ENCODE data around the gene NEDD9.

NEDD9 gene

DNA sequence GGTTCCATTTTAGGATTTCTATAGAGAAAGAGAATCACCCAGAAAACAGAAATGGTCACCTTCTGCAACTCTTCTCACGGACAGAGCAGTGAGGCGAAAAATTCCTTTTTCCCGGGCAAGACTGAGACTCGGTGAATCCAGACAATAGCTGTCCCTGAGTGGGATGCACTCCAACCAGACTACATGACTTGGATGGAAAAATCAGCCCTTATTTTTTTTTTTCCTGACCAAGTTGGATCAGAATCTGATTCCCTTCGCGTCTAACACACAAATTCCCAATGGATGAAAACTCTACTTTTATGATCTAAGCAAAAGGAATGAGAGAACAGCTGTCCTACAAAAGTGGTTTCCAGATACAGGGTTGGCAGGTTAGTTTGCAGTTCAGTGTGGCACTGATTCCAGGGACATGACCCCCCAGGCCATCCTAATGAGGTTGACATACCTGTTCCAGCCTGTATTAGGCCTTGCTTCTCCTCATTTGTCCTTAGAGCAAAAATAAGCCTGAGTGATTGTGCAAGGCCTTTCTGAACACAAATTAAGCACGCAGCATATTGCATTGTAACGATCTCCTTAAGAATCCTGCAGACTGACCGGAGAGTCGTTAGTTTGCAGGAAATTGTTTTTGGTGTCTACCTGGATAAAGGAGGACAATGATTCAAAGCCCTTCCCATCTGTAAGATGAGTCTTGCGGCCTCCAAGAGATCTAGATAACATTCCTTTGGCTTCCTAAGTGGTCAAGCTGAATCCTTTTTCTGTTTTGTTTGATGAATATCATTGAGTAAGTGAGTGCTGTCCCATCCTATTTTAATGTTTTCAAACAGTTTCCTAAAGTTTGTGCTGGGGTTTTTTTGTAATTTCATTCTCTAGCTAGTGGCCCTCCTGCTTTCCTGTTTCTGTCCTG lies 1.5 kb upstream of the NEDD9 start:
- no peak for DNase-seq

DNA sequence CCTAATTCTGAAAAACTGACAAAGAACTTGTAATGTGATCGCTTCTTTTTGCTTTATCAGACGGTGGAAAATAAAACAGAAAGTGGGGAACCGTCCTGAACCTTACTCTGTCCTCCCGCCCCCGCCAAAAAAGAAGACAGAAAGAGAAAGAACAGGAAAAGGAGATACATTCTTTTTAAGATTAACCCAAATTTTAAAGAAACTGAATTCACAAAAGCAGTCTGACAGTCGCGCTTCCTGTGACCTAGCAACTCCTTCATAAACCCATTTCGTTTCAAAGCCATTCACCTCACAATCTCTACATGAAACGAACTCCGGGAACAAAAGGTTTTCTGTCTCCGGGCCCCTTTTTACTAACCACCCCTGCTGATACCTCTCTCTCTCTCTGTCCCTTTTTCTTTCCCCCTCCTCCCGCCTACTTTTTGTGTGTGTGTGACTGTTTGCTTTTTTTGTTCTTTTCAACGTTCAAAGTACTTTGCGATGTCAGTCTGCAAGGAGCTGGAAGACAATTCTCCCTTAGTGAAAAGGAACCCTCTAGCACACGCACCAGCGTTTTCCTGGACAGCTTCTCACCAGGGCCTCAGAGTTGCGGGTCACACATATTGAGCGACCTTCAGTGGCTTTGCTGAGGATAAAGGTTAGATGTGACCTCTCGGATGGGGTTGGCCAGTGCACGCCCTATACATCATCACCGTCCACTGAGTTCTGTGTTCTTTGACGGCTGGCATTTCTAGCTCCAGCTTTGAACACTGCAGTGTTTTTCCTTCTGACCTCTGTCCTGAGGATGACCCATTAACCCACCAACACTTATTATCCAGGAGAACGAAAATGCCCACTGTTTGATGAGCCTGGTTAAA lies 530 bp upstream of the NEDD9 start:
- peak; percentile 82 for DNase-seq

DNA sequence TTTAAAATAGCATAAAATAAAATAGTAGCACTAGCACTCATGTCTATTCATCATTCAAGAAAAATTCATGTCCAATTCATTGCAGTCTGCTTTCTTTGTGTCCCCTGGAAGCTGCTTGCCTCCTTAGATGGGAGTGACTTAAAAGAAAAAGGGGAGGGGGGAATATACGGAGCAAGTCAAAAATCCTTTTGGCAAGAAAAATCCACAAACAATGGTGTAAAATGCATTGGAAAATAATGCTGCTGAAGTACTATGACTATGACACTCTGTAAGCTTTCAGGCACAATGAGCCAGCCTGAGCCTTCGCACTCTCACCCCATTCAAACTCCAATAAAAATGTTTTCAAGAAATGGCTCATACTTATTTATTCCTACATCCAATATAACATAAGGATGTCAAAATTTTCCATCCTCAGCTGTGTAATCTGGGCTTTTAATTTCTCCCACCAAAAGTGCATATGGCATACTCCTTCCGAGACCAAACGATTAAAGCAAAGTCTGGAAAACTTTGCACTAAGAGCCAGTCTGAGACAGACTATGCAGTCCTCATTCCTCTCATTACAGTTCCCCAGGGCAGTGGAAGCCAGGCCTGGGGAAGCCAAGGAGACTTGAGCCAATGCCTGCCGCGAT lies 790 bp downstream of the NEDD9 start:
- peak; percentile 36 for DNase-seq

DNA sequence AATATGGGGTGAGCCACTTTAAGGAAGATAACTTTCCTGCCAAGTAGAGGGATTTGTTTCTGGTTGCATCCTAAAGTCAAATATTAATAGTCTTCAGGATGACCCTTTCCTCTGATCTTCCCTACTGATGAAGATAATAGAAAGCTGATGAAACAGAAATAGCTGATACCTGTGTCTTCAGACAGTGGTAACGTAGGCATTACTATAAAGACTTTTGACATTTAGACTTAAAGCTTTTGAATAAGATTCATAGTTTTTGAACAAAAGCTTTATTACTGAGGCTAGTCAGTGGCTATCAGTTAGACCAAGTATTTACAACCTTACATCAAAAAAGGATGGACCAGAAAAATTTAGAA lies 1.4 kb downstream of the NEDD9 start:
- no peak for DNase-seq

DNA sequence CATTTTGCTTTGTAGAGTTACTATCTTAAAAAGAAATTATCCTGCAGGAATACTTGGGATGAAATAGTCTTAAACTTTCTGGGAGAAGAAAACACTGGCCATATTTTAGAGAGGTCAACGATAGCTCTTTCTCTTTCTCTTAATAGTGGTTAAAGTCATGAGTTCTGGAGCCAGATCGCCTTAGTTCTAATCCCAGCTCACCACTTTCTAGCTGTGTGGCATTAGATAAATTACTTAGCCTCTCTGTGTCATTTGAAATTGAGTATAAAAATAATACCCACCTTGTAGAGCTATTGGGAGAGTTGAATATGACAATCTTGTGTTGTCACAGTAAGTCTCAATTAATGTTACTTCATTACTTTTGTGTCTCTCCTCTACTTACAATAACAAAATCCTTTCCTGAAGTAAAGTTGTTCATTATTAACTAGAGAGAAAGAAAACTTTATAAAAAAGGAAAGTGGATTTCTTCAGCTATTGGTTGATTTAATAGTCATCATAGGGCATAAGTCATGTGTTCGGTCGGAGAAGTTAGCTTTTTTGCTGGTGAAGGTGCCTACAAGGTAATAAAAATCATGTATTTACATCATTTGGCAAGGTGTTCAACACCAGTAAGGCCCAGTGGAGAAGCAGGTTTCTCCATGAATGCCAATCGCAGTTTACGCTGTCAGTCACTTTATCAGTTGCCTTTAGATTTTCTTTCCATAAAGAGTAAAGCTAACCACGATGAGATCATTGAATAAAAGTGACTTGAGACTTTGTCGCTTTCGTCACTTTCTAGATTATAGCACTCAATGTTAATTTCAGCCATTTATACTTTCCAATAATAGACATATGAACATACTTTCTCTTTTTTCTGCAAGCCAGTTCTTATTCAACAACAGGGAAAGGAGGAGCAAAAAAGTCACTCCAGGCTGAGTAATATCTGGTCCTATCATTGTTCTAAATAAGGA lies 2.0 kb downstream of the NEDD9 start:
- no peak for DNase-seq

DNA sequence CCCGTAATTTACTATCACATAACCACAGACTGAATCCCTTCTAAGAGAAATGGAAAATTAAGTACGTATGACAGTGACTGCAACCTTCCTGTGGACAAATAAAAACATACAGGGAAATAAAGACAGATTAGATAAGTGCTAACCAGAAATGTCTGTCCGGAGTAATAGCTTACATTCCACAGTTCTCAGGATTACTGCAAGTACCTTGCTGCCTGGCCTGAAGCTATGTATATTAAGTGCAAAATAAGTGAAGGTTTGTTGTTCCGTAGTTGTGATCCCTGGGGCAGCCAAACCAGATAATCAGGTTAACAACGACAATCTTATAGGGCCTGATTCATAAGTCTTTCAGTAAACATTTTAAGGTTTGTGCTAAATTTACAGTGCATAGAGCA lies 2.8 kb downstream of the NEDD9 start:
- DNase-seq, result no peak

DNA sequence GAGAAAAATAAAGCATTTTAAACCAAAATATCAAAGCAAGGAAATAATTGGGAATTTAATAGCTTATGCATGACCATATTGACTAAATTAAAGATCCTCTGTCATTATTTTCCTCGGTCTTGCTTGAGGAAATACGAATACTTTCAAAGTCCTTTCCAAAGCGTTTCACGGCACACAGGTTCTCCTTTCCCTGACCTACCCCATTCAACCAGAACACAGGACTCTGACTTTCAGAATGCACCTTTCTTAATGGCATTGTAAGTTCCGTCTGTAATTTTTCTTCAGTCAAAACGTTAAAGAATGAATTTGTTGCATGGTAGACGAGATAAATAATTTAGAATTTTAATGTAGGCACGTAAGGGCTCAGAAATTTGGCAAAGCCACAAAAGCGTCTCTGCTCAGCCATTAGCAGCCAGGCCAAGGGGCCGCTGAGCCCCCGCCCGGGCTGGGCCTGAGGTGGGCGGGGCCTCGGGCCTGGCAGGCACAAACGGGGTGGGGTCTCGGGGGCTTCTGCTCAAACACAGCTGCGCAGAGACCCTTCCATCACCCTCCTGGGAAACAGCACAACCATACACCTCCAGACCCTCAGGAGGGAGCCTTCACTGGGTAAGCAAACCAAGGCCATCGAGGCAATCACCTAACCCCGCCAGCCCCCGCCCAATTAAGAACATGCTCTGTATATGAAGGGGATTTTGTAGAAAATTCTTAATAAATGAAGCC lies 3.4 kb downstream of the NEDD9 start:
- DNase-seq, result peak; percentile 52

DNA sequence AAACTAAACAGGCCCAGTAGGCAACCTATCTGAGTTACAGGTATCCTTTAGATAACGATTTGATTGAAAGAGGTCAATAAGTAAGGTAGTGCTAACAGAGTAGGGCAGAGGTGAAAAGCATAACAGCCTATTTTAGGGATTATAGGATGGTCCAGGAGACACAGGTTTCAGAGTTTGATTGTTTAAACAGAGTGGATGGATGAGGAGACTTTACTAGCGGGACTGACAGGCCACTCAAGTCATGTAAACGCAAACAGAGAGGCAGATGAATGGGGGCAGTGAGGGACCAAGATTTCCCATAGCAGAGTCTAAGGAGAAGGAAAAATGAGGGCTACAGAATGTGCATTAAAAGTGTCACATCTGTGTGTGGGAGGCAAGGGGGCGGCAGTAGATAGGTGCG lies 4.8 kb downstream of the NEDD9 start:
- no peak for DNase-seq

DNA sequence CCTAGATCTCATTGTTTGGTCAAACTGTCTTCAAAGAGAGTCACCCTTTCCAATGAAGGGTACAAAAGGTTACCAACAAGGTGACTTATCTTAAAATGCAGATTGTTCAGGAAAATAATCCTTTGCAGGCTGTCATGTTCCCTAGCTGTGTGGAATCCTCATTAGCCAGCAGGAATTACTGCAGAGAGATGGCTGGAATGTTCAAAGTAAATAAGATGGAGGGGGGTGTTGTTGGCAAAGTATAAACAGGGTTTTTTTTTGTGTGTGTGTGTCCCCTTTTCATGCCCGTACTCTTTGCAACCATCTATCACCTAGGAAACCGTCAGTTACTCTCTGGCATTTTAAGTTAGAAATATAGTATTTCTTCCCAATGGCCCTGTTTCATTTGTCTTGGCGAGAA lies 6.5 kb downstream of the NEDD9 start:
- no peak for DNase-seq

DNA sequence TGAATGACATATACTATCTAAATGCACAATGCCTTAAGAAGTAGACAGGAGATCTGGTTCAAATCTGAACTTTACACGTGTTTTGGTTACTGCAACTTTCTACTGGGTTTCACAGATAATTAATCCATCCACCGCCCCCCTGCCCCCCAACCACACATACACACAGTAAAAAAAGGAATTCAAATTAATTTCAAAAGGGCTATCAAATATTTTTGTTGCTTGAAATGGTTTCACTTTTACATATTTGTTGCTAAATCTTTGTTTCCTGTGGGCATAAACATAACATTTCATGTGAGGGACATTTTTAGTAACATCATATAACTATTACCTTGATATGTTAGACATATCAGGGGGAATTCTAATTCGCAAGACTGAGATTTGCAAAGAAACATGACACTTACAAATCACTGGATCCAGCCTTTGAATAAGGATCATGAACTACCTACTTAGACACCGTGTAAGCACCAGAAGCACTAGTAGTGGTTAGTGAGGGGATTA lies 7.5 kb downstream of the NEDD9 start:
- DNase-seq, result no peak

DNA sequence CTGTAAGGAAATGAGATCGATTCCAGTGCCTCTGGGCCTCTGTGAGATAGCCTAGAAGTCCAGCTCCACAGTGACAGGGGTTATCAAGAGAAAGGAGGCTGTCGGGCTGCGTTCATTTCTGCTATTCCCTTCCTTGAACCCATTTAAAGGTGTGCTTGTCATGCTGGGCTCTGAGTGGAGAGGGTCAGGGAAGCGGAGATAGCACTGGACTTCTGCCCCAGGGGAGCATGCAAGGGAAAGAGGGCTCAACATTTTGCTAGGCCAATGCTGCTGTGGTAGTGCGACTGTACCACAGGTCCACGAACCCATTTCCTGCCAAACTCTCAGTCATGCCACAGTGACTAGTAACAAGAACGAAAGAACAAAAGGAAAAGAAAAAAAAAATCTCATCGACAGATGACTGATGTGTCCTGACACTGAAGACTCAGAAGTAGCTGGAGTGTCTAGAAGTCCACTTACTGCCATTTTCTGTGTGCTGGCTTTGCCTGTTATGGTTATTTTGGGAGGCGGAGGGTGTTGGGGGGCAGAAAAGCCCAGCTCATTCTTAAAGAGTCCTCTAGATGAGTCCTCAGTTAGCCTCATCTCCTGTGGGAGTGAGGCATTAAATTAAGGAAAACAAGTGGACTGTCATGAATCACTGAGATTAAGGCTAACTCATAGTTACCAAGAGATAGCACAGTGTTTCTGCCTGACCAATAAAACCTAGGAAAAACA lies 8.1 kb downstream of the NEDD9 start:
- no peak for DNase-seq

DNA sequence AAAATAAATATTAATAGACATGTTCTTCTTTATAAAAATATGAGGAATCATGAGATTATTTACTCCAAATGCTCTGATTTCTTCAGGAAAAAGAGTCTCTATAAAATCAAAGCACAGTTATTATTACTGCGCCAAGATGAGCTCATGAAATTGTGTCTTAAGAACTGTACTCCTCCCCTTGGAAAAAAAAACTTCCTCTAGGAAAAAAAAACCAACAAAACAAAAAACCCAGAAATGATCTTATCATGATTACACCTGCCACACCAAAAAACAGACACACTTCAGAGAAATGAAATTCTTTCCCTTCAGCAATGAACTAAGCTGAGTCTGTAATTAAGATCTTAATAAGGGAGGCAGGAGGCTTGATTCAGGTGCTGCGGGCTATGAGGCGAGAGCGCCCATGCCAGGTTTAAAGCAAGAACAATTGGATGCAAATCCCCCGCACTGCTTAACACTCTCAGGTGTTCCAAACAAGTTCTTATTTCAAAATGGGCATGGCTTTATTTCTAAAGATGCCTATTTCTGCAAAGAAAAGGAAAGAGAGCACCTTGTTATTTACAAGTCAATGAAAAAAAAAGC lies 9.1 kb downstream of the NEDD9 start:
- DNase-seq, result no peak

DNA sequence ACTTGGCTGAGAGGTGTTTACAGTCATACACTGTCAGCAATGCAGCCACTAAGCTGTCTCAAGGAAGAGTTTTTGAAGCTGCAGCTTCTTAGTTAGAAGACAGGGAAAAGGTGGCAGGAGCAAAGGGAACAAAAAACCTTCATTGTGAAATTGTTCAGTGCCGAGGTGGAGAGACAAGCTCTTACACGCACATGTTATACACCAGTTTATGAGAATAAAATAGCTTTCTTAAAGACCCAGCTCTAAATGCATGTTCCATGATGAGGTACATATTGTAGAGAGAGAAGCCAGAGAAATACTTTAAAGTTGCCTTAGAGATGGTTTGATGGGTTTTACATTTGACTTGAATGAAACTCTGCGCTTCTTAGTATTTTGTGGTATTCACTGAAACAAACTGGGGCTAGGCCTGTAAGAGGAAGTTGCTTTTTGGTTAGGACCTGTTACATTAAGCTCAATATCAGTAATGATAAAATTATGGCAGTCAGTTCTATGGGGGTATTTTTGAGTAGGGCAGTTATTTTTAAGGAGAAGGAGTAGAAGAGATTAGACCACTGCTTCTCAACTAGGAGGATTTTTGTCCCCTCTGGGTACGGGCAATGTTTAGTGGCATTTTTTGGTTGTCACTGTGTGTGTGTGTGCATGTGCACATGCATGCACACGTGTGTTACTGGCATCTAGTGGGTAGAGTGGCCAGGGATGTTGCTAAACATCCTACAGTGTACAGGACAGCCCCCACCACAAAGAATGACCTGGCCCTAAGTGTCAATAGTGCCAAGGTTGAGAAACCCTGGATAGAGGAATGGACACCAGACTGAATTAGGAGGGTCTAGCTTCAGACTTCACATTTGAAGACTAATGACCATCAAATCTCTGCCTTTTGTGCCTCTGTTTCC lies 9.8 kb downstream of the NEDD9 start:
- DNase-seq, result no peak

DNA sequence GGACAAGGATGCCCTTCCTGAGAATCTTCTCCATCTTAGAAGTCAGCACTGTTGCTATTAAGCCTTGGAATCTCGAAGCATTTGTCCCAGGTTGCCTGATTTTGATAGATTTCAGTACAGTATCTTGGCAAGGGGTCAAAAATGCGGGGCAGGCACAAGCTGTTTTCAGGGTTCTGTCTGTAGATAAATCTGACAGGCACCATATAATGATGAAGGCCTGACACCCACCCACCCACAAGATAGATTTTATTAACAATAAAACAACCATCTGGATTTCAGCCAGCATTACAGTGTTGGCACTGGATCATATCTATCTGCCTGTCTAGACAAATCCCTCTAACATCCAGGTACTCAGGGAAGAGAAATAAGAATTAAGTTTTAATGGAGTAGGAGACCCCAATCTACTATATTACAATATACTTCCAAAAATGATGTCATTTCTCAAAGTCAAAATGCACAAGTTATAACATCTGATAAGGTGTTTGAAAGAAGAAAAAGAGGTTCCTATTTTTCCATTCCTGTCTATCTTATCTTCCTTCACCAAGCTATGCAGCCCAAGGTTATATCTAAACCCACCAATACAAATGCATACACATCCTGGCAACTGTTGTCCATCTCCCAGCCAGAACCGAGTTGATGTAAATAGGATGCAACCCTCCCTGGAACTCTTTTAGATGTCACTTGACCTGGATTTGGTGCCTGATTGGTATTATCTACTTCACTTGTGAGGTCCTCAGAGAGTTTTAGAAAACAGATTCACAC lies 10.7 kb downstream of the NEDD9 start:
- no peak for DNase-seq

DNA sequence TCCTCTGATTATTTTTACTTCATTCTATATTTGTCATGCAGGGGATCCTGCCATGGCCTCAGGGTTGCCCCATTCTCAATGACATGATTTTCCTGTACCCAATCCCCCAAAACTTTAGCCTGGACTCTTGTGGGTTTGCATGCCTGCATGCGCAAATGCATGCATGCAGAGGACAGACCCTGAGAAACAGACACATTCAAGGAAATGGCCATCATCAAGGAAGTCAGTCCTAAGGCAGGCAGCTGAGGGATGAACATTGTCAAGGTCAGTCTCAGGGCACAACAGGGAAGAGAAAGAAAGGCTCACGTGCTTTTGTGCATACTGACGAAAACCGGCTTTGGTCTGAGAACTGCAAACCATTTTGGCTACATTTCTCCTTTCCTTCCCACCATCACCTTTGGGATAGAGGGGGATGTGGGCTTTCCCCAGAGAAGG lies 13.1 kb downstream of the NEDD9 start:
- DNase-seq, result no peak

DNA sequence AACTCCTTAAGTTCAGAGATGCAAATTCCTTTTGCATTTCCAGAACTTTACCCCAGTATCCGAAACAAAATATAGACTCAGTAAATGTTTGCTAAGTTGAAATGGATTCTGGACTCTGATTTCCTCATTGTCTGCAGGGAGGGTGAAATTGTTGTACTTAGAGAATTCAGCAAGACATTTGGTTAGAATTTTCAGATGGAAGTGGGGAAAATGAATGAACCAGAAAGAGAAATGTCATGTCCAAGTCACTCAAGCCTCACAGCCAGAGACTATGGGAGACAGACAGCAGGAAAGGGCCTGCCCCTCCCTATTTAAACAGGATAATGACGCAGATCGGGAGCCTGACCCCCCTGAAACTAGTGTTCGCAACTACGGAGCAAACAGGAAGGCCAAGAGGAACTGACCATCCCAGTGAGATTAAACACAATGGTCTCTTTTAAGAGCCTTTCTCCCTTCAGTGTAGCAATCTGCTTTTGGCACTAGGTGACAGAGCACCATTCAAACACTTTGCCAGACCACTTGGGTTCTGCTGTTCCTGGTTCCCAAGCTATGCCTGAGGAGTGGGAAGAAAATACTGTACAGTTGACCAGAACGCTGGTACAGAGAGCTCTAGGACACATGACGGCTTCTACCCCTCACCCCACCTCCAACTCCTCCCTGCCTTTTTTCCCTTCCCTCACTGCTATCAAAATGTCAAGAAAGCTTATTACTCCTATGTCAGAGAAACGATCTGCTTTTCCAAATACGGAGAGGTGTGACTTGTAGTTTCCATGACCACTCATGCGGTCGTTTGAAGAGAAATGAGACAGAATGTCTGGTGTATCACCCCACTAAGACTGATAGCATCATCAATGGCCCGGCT lies 13.7 kb downstream of the NEDD9 start:
- no peak for DNase-seq

DNA sequence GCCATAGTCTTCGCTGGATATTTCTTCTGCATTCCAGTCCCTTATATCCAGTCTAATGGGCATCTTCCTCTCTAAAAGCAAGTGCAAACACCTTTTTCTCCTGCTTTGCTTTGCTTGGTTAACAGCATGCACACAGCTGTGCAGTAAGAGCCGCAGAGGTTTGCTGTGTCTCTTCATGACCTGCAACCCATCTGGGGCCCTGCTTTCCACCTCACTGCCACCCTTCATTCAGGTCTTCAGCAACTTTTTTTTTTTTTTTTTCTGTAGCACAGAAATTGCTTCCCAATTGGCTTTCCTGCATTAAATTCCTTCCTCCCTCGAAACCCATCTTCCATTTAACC lies 14.4 kb downstream of the NEDD9 start:
- no peak for DNase-seq

All from retina (tissue), 1 donor.